ENCODE data around the gene TBC1D25. TPM values are rescaled to one million over a fixed set of nuclear protein-coding genes. Genes with fewer than 3 reads are reported as not detected.

The TBC1D25 gene, protein sequence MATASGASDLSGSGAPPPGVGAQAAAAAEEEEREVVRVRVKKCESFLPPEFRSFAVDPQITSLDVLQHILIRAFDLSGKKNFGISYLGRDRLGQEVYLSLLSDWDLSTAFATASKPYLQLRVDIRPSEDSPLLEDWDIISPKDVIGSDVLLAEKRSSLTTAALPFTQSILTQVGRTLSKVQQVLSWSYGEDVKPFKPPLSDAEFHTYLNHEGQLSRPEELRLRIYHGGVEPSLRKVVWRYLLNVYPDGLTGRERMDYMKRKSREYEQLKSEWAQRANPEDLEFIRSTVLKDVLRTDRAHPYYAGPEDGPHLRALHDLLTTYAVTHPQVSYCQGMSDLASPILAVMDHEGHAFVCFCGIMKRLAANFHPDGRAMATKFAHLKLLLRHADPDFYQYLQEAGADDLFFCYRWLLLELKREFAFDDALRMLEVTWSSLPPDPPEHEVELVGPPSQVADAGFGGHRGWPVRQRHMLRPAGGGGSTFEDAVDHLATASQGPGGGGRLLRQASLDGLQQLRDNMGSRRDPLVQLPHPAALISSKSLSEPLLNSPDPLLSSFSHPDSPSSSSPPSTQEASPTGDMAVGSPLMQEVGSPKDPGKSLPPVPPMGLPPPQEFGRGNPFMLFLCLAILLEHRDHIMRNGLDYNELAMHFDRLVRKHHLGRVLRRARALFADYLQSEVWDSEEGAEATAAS
- 32.5 TPM for total RNA-seq
- polyA plus RNA-seq = 10 to 100 TPM; 14.9 to 18.3 (median 16.9) TPM

- H3K4me3 ChIP-seq (ENCODE audit: low read depth, low read length) = peak within 1 kb of the TSS; percentile 76
- ATAC-seq (ENCODE audit: low read depth in 2 of 2) (peak; percentile 92), DNase-seq (peak; percentile 95 to 98 (median 96))
- peaks cover 6% of the 10 kb centered on the region for H3K36me3 ChIP-seq (ENCODE audit: control insufficient read depth, insufficient read depth, low read length)
- H3K9me3 ChIP-seq (ENCODE audit: control insufficient read depth in 2 of 2, low read length in 2 of 2) = no peaks in the 10 kb centered on the region
- no peaks in the 10 kb centered on the region for H3K27me3 Mint-ChIP-seq
- peaks cover 4 to 23% (median 16%) of the 10 kb centered on the region in 4 donors for H3K4me1 Mint-ChIP-seq
- peak within 1 kb of the TSS; percentile 93 for H3K27ac ChIP-seq (ENCODE audit: insufficient read depth, low read length, poor library complexity, severe bottlenecking)
- peak within 1 kb of the TSS; percentile 85 to 97 (median 94) for H3K27ac Mint-ChIP-seq
- no peaks in the 10 kb centered on the region for H3K9me3 Mint-ChIP-seq
- no peaks in the 10 kb centered on the region for H3K27me3 ChIP-seq (ENCODE audit: control insufficient read depth, insufficient read depth, low read length)
- peaks cover 13% of the 10 kb centered on the region for H3K4me1 ChIP-seq (ENCODE audit: control insufficient read depth, insufficient read depth, low read length, poor library complexity, severe bottlenecking)
- no peaks in the 10 kb centered on the region for H3K36me3 Mint-ChIP-seq
- H3K4me3 Mint-ChIP-seq = peak within 1 kb of the TSS; percentile 70 to 93 (median 88)
Observed at GRCh38 chrX:48539345-48540027, at the start of gene TBC1D25. TBC1D25 (plus strand) TSS chrX:48539714; CDS start chrX:48539798, 84 bp downstream.

DNA sequence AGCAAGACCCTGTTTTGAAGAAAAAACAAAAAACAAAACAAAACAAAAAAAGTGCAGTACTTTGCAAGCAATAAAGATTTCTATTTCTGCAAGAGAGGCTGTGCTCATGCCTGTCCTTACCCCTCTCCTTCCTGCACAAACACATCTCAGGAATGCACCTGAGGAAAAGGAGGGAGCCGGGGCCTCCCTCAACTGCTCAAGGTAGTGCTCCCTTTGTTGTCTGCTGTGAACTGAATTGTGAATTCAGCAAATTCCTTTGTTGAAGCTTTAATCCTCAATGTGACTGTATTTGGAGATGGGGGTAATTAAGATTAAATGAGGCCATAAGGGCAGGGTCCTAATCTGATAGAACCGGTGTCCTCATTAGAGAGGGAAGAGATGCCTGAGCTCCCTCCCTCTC, 49.6 kb upstream of the TBC1D25 start:
- Mint-ChIP-seq H3K36me3 (no peaks in the 10 kb centered on the region), H3K4me1 (no peaks in the 10 kb centered on the region), H3K27ac (no peak overlapping the region), H3K27me3 (no peaks in the 10 kb centered on the region), H3K9me3 (peaks cover 0 to 2% (median 0%) of the 10 kb centered on the region in 7 donors), H3K4me3 (no peak overlapping the region)
- H3K4me1 ChIP-seq (ENCODE audit: control insufficient read depth, insufficient read depth, low read length, poor library complexity, severe bottlenecking) = no peaks in the 10 kb centered on the region
- H3K4me3 ChIP-seq (ENCODE audit: low read depth, low read length) = no peak overlapping the region
- H3K9me3 ChIP-seq (ENCODE audit: control insufficient read depth in 2 of 2, low read length in 2 of 2) = no peaks in the 10 kb centered on the region
- H3K27ac ChIP-seq (ENCODE audit: insufficient read depth, low read length, poor library complexity, severe bottlenecking) = no peak overlapping the region
- no peak for ATAC-seq (ENCODE audit: low read depth in 2 of 2)
- no peaks in the 10 kb centered on the region for H3K27me3 ChIP-seq (ENCODE audit: control insufficient read depth, insufficient read depth, low read length)
- peaks cover 2% of the 10 kb centered on the region for H3K36me3 ChIP-seq (ENCODE audit: control insufficient read depth, insufficient read depth, low read length)
- no peak for DNase-seq

DNA sequence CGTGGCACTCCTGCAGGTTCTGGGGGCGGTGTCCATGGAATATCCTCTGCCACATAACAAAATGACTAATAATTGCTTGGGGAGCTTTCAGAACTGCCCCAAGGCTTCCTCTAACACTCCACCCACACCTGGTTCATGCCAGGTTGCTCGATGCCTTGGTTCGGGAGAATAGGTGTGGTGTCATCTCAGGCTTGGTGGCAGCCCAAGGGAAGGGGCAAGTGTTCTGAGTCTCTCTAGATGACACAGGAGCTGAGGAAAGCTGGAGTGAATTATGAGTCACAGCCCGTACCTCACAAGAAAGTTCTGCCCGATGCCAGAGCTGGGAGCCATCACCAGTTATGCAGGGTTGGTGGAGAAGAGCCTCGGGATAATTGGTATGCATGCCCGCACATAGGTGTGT, 48.9 kb upstream of the TBC1D25 start:
- Mint-ChIP-seq H3K36me3 (no peaks in the 10 kb centered on the region), H3K4me3 (no peak overlapping the region), H3K4me1 (no peaks in the 10 kb centered on the region), H3K27me3 (no peaks in the 10 kb centered on the region), H3K9me3 (peaks cover 0 to 2% (median 0%) of the 10 kb centered on the region in 7 donors), H3K27ac (no peak overlapping the region)
- Histone ChIP-seq H3K4me3 (ENCODE audit: low read depth, low read length) (no peak overlapping the region), H3K27ac (ENCODE audit: insufficient read depth, low read length, poor library complexity, severe bottlenecking) (no peak overlapping the region), H3K27me3 (ENCODE audit: control insufficient read depth, insufficient read depth, low read length) (no peaks in the 10 kb centered on the region), H3K4me1 (ENCODE audit: control insufficient read depth, insufficient read depth, low read length, poor library complexity, severe bottlenecking) (no peaks in the 10 kb centered on the region), H3K36me3 (ENCODE audit: control insufficient read depth, insufficient read depth, low read length) (no peaks in the 10 kb centered on the region), H3K9me3 (ENCODE audit: control insufficient read depth in 2 of 2, low read length in 2 of 2) (no peaks in the 10 kb centered on the region)
- DNase-seq (no peak), ATAC-seq (ENCODE audit: low read depth in 2 of 2) (no peak)

DNA sequence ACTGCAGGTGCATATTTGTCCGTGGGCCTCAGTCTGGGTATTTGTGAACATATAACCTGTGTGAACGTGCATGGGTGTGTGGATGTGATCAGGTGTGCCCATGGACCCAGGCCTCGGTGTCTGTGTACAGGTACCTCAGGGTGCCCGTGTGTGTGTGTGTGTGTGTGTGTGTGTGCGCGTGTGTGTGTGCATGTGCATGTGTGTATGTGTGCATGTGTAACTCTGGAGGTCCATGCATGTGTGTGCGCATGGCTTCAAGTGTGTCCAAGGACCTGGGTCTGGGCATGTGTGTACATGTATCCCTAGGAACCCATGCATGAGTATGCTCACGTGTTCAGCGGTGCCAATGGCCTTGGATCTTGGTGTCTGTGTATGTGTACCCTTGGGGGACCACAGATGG, 47.7 kb upstream of the TBC1D25 start:
- ATAC-seq (ENCODE audit: low read depth in 2 of 2) = no peak
- Histone ChIP-seq H3K9me3 (ENCODE audit: control insufficient read depth in 2 of 2, low read length in 2 of 2) (no peaks in the 10 kb centered on the region), H3K4me1 (ENCODE audit: control insufficient read depth, insufficient read depth, low read length, poor library complexity, severe bottlenecking) (no peaks in the 10 kb centered on the region), H3K27ac (ENCODE audit: insufficient read depth, low read length, poor library complexity, severe bottlenecking) (no peak overlapping the region), H3K36me3 (ENCODE audit: control insufficient read depth, insufficient read depth, low read length) (no peaks in the 10 kb centered on the region), H3K4me3 (ENCODE audit: low read depth, low read length) (no peak overlapping the region), H3K27me3 (ENCODE audit: control insufficient read depth, insufficient read depth, low read length) (no peaks in the 10 kb centered on the region)
- Mint-ChIP-seq H3K27me3 (no peaks in the 10 kb centered on the region), H3K4me1 (no peaks in the 10 kb centered on the region), H3K36me3 (no peaks in the 10 kb centered on the region), H3K9me3 (peaks cover 0 to 2% (median 0%) of the 10 kb centered on the region in 7 donors), H3K4me3 (no peak overlapping the region), H3K27ac (no peak overlapping the region)
- DNase-seq = no peak

GRCh38 chrX:48492293-48492910, 47.1 kb upstream of the TBC1D25 start:
- H3K4me1 ChIP-seq (ENCODE audit: control insufficient read depth, insufficient read depth, low read length, poor library complexity, severe bottlenecking) = no peaks in the 10 kb centered on the region
- Mint-ChIP-seq H3K36me3 (no peaks in the 10 kb centered on the region), H3K4me1 (no peaks in the 10 kb centered on the region), H3K9me3 (peaks cover 0 to 2% (median 0%) of the 10 kb centered on the region in 7 donors), H3K4me3 (no peak overlapping the region), H3K27me3 (peaks cover 1% of the 10 kb centered on the region), H3K27ac (no peak overlapping the region)
- no peak overlapping the region for H3K27ac ChIP-seq (ENCODE audit: insufficient read depth, low read length, poor library complexity, severe bottlenecking)
- no peak overlapping the region for H3K4me3 ChIP-seq (ENCODE audit: low read depth, low read length)
- ATAC-seq (ENCODE audit: low read depth in 2 of 2) = no peak
- H3K9me3 ChIP-seq (ENCODE audit: control insufficient read depth in 2 of 2, low read length in 2 of 2) = no peaks in the 10 kb centered on the region
- no peaks in the 10 kb centered on the region for H3K27me3 ChIP-seq (ENCODE audit: control insufficient read depth, insufficient read depth, low read length)
- no peak for DNase-seq
- H3K36me3 ChIP-seq (ENCODE audit: control insufficient read depth, insufficient read depth, low read length) = no peaks in the 10 kb centered on the region

- H3K4me1 ChIP-seq (ENCODE audit: control insufficient read depth, insufficient read depth, low read length, poor library complexity, severe bottlenecking) = no peaks in the 10 kb centered on the region
- no peaks in the 10 kb centered on the region for H3K27me3 ChIP-seq (ENCODE audit: control insufficient read depth, insufficient read depth, low read length)
- Mint-ChIP-seq H3K9me3 (peaks cover 0 to 2% (median 0%) of the 10 kb centered on the region in 7 donors), H3K27me3 (peaks cover 4% of the 10 kb centered on the region), H3K4me1 (no peaks in the 10 kb centered on the region), H3K36me3 (no peaks in the 10 kb centered on the region), H3K27ac (no peak overlapping the region), H3K4me3 (no peak overlapping the region)
- ATAC-seq (ENCODE audit: low read depth in 2 of 2) (no peak), DNase-seq (peak in 1 of 3 donors; percentile 20)
- no peaks in the 10 kb centered on the region for H3K36me3 ChIP-seq (ENCODE audit: control insufficient read depth, insufficient read depth, low read length)
- H3K9me3 ChIP-seq (ENCODE audit: control insufficient read depth in 2 of 2, low read length in 2 of 2) = no peaks in the 10 kb centered on the region
- no peak overlapping the region for H3K27ac ChIP-seq (ENCODE audit: insufficient read depth, low read length, poor library complexity, severe bottlenecking)
- no peak overlapping the region for H3K4me3 ChIP-seq (ENCODE audit: low read depth, low read length)
Observed at GRCh38 chrX:48493890-48494364, 45.6 kb upstream of the TBC1D25 start.

DNA sequence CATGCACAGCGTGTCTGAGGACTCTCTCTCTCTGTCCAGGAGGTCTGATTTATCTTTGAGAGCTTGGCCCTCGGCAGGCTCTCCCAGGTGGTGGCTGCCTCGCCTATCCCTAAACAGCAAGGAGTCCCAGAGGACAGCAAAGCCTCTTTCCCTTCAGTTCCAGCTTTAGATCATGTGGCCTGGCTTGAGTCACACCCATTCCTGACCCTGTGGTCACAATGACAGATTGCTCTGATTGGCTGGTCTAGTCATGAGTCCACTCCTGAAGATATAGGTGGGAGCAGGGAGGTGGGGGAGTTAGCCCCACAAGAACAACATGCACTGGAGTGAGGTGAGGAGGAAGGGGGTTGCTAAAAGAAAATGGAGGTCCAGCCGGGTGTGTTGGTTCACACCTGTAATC, 42.9 kb upstream of the TBC1D25 start:
- Histone ChIP-seq H3K9me3 (ENCODE audit: control insufficient read depth in 2 of 2, low read length in 2 of 2) (no peaks in the 10 kb centered on the region), H3K27me3 (ENCODE audit: control insufficient read depth, insufficient read depth, low read length) (no peaks in the 10 kb centered on the region), H3K4me3 (ENCODE audit: low read depth, low read length) (no peak overlapping the region), H3K36me3 (ENCODE audit: control insufficient read depth, insufficient read depth, low read length) (no peaks in the 10 kb centered on the region), H3K27ac (ENCODE audit: insufficient read depth, low read length, poor library complexity, severe bottlenecking) (no peak overlapping the region), H3K4me1 (ENCODE audit: control insufficient read depth, insufficient read depth, low read length, poor library complexity, severe bottlenecking) (no peaks in the 10 kb centered on the region)
- Mint-ChIP-seq H3K27ac (no peak overlapping the region), H3K4me3 (no peak overlapping the region), H3K27me3 (peaks cover 4% of the 10 kb centered on the region), H3K9me3 (peaks cover 0 to 2% (median 0%) of the 10 kb centered on the region in 7 donors), H3K4me1 (no peaks in the 10 kb centered on the region), H3K36me3 (no peaks in the 10 kb centered on the region)
- no peak for ATAC-seq (ENCODE audit: low read depth in 2 of 2)
- no peak for DNase-seq
